Activated CD4-positive, alpha-beta T cell treated with anti-CD3 and anti-CD28 coated beads, Interleukin-2, amount 10 ng/mL, durations not matched to agents 24 days and 14 days (primary cell): ENCODE data around the gene RTP4. TPM values are rescaled to one million over a fixed set of nuclear protein-coding genes. Genes with fewer than 3 reads are reported as not detected.
A peak's percentile ranks its signal among the peaks of the same experiment; 100 is the strongest.

ENCODE experiments used
- DNase-seq: peaks from one replicate; pipeline ENCODE4 v3.0.0; 2022
- H3K27ac Mint-ChIP-seq: one replicate; pipeline ENCODE4 v1.8.0; 2022; ENCODE audit warnings: mild to moderate bottlenecking, mixed read lengths
- H3K27me3 Mint-ChIP-seq: one replicate; pipeline ENCODE4 v1.8.0; 2022; ENCODE audit warnings: mixed read lengths
- H3K36me3 Mint-ChIP-seq: one replicate; pipeline ENCODE4 v1.8.0; 2022; ENCODE audit warnings: low read depth, mild to moderate bottlenecking, mixed read lengths
- H3K4me1 Mint-ChIP-seq: one replicate; pipeline ENCODE4 v1.8.0; 2021; ENCODE audit warnings: mixed read lengths
- H3K4me3 Mint-ChIP-seq: one replicate; pipeline ENCODE4 v1.8.0; 2022; ENCODE audit warnings: mild to moderate bottlenecking, moderate library complexity, mixed read lengths
- H3K9me3 Mint-ChIP-seq: one replicate; pipeline ENCODE4 v1.8.0; 2021; ENCODE audit warnings: mixed read lengths
- intact Hi-C: fragments of 100-400 bp; cut with micrococcal nuclease; formaldehyde crosslinking; loops from one replicate; pipeline ENCODE4 v1.15.1; 2023
- total RNA-seq: library from RNA; stranded (reverse); gene quantifications from 2 replicates; pipeline ENCODE4 v1.2.3, GENCODE V29; 2022

Gene RTP4
- total RNA-seq = 3.0 and 3.4 TPM in 2 replicates

DNA sequence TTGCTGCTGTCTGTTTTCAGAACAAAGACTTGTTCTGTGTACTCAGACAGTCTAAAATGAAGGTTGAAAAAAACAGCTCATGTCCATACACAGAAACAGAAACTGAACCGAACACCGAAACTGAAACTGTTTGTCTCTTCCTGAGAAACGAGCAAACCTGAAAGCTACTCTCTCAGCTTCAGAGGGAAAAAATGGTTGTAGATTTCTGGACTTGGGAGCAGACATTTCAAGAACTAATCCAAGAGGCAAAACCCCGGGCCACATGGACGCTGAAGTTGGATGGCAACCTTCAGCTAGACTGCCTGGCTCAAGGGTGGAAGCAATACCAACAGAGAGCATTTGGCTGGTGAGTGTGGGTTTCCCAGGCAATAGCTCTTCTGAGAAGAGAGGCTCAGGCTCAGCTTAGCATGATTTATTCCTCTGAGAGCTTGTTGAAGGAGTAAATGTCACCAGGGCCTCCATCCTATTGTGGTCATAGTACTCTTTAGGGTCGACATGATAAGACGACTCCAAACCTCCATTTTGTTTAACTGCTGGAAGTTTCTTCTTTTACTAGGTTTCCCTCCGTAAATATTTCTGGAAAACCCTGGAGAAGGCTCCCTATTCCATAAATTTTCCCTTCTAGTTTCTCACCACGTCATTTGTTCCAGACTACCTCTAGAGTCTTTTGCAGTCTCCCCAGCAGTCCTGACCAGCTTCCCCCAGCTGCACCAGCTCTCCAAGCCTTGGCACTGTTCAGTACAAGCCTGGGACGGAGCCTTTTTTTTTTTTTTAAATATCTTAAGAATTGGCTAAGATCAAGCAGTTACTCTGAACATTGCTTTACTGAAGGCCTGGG lies at the start of gene RTP4:
RTP4 (plus strand) TSS at position 135 of the 838 bp plus-strand sequence; CDS start at position 192, 57 bp downstream.
- intact Hi-C loops = loop anchor here (2.0 to 5.0 kb wide), 2 partner anchors 1420 to 1764 kb away; no protein-coding TSS in a partner anchor
- peak; percentile 89 for DNase-seq
- H3K9me3 Mint-ChIP-seq = peaks cover 16% of the 10 kb centered on the region
- H3K4me1 Mint-ChIP-seq = peaks cover 31% of the 10 kb centered on the region
- no peaks in the 10 kb centered on the region for H3K27me3 Mint-ChIP-seq
- H3K27ac Mint-ChIP-seq = peak within 1 kb of the TSS; percentile 94
- H3K36me3 Mint-ChIP-seq = peaks cover 39% of the 10 kb centered on the region
- H3K4me3 Mint-ChIP-seq = peak within 1 kb of the TSS; percentile 90

- intact Hi-C loops = loop anchor here (1.0 kb wide), 4 partner anchors 99 to 395 kb away; no protein-coding TSS in a partner anchor
- H3K4me3 Mint-ChIP-seq = no peak overlapping the region
- no peak overlapping the region for H3K27ac Mint-ChIP-seq
- H3K27me3 Mint-ChIP-seq = peaks cover 24% of the 10 kb centered on the region
- no peaks in the 10 kb centered on the region for H3K9me3 Mint-ChIP-seq
- peak; percentile 79 for DNase-seq
- peaks cover 7% of the 10 kb centered on the region for H3K4me1 Mint-ChIP-seq
- no peaks in the 10 kb centered on the region for H3K36me3 Mint-ChIP-seq
Measured at GRCh38 chr3:187318819-187319616, 49.2 kb upstream of the RTP4 start.

DNA sequence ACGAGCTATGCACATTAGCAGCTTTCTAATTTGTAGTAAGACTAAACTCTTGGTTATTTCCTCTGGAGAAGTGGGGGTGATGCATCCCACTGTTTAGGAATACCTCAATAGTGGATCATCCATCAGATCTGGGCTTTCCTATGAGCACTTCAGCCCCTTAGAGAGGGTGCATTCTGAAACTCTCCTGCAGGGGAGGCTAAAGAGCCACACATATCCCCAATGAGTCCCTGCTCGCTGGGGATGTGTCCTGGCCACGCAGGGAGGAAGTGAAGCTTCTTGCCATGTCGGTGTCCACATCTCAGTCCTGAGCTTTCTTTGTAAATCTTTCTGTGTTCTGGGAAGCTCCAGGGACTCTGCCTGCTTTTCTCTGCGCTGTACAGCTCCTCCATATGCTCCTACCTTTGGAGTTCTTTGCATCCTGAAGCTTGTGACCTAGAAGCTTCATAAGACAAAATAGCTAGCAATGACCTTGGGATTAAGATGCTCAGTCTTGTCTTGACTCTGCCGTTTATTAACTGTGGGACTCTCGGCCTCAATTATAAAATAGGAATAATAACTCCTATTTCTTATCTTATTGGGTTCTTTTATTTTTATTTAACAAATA lies 48.4 kb upstream of the RTP4 start:
- DNase-seq = peak; percentile 90
- H3K9me3 Mint-ChIP-seq = no peaks in the 10 kb centered on the region
- H3K4me3 Mint-ChIP-seq = no peak overlapping the region
- intact Hi-C loops = loop anchor here (1.0 to 5.0 kb wide), 5 partner anchors 100 to 394 kb away; no protein-coding TSS in a partner anchor
- H3K27ac Mint-ChIP-seq = no peak overlapping the region
- H3K4me1 Mint-ChIP-seq = peaks cover 7% of the 10 kb centered on the region
- H3K36me3 Mint-ChIP-seq = no peaks in the 10 kb centered on the region
- peaks cover 22% of the 10 kb centered on the region for H3K27me3 Mint-ChIP-seq

- Mint-ChIP-seq H3K9me3 (no peaks in the 10 kb centered on the region), H3K36me3 (no peaks in the 10 kb centered on the region), H3K27ac (no peak overlapping the region), H3K4me3 (no peak overlapping the region), H3K27me3 (peaks cover 19% of the 10 kb centered on the region), H3K4me1 (peaks cover 7% of the 10 kb centered on the region)
- intact Hi-C loops = loop anchor here (5.0 kb wide), 1 partner anchor 116 kb away; no protein-coding TSS in a partner anchor
- peak; percentile 51 for DNase-seq
Measured at GRCh38 chr3:187321766-187322165, 46.4 kb upstream of the RTP4 start.

GRCh38 chr3:187322291-187322690 lies 45.9 kb upstream of the RTP4 start:
- Mint-ChIP-seq H3K27me3 (peaks cover 14% of the 10 kb centered on the region), H3K9me3 (no peaks in the 10 kb centered on the region), H3K27ac (no peak overlapping the region), H3K36me3 (no peaks in the 10 kb centered on the region), H3K4me1 (peaks cover 7% of the 10 kb centered on the region), H3K4me3 (no peak overlapping the region)
- peak; percentile 10 for DNase-seq
- intact Hi-C loops = loop anchor here (5.0 kb wide), 1 partner anchor 115 kb away; no protein-coding TSS in a partner anchor

DNA sequence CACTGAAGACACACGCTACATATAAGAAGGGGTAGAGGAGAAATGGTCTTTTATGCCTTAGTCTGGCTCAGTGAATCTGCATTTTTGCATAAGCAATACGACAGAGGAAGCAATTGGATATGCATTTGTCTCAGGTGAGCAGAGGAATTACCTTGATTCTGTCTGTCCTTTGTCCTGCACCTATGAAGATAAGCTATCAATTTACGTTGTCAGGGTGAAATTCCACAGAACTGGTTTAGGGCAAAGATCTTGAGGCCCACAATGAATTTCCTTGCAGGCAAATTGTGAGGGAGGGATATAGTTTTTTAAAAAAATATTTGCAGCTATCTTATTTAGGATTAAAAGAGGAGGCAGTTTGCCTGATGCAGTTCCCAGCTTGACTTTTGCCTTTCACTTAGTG lies 45.1 kb upstream of the RTP4 start:
- Mint-ChIP-seq H3K27ac (no peak overlapping the region), H3K4me1 (peaks cover 7% of the 10 kb centered on the region), H3K9me3 (no peaks in the 10 kb centered on the region), H3K4me3 (no peak overlapping the region), H3K27me3 (peaks cover 11% of the 10 kb centered on the region), H3K36me3 (no peaks in the 10 kb centered on the region)
- peak; percentile 26 for DNase-seq
- intact Hi-C loops = loop anchor here (5.0 kb wide), 1 partner anchor 114 kb away; no protein-coding TSS in a partner anchor

- no peaks in the 10 kb centered on the region for H3K36me3 Mint-ChIP-seq
- intact Hi-C loops = no loop called here
- DNase-seq = no peak
- no peak overlapping the region for H3K4me3 Mint-ChIP-seq
- H3K4me1 Mint-ChIP-seq = no peaks in the 10 kb centered on the region
- peaks cover 17% of the 10 kb centered on the region for H3K27me3 Mint-ChIP-seq
- H3K27ac Mint-ChIP-seq = no peak overlapping the region
- H3K9me3 Mint-ChIP-seq = no peaks in the 10 kb centered on the region
Measured at GRCh38 chr3:187325632-187326031, 42.6 kb upstream of the RTP4 start.

DNA sequence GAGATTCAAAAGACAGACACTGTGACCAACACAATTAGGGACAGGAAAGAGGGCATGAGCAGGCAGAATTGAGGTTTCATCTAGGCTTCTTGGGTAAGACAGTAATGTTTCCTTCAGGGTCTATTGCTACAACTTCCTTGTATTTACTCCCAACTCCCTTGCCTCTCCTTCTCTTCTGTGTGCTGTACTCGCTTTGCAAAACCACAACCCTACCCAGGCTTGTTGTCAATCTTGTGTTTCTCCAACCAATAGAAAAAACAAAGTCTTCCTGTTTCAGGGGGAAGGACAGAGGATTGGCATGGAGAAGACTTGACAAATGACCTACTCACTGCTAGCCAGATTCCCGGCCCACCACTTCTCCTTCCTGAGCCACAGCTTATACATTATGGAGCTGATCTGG lies 40.3 kb upstream of the RTP4 start:
- peaks cover 19% of the 10 kb centered on the region for H3K27me3 Mint-ChIP-seq
- intact Hi-C loops = no loop called here

DNA sequence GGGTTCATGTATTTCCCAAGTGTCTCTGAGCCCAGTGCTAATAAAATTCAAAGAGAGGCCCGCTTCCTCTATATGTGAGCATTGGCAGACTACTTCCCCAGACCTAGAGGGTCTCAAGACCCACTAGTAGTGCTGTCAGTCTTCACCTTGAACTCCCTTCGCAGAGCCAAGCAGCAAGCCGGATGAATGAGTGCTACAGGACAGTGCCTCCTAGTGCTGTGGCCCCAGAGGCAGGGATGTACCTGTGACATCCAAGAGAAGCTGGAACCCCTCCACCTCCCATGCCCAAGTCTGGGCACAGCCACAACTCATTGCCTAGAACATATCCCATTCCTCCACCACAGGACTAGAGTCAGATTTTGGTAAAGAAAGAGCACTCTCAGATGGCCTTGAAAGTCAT lies 39.5 kb upstream of the RTP4 start:
- no peaks in the 10 kb centered on the region for H3K36me3 Mint-ChIP-seq

More for the DNA sequence above, 40.3 kb upstream of the RTP4 start:
- no peak overlapping the region for H3K4me3 Mint-ChIP-seq
- H3K4me1 Mint-ChIP-seq = no peaks in the 10 kb centered on the region
- H3K36me3 Mint-ChIP-seq = no peaks in the 10 kb centered on the region
- no peaks in the 10 kb centered on the region for H3K9me3 Mint-ChIP-seq
- no peak overlapping the region for H3K27ac Mint-ChIP-seq
- peak; percentile 46 for DNase-seq

GRCh38 chr3:187334904-187335303 lies 33.3 kb upstream of the RTP4 start:
- H3K36me3 Mint-ChIP-seq = no peaks in the 10 kb centered on the region
- no peak overlapping the region for H3K4me3 Mint-ChIP-seq
- DNase-seq = peak; percentile 34
- no peaks in the 10 kb centered on the region for H3K4me1 Mint-ChIP-seq
- intact Hi-C loops = no loop called here
- no peaks in the 10 kb centered on the region for H3K9me3 Mint-ChIP-seq
- no peak overlapping the region for H3K27ac Mint-ChIP-seq
- peaks cover 11% of the 10 kb centered on the region for H3K27me3 Mint-ChIP-seq

More for the DNA sequence above, 39.5 kb upstream of the RTP4 start:
- H3K4me1 Mint-ChIP-seq = no peaks in the 10 kb centered on the region
- H3K9me3 Mint-ChIP-seq = no peaks in the 10 kb centered on the region
- no peak overlapping the region for H3K4me3 Mint-ChIP-seq
- peak; percentile 37 for DNase-seq
- peaks cover 16% of the 10 kb centered on the region for H3K27me3 Mint-ChIP-seq
- intact Hi-C loops = no loop called here
- no peak overlapping the region for H3K27ac Mint-ChIP-seq

DNA sequence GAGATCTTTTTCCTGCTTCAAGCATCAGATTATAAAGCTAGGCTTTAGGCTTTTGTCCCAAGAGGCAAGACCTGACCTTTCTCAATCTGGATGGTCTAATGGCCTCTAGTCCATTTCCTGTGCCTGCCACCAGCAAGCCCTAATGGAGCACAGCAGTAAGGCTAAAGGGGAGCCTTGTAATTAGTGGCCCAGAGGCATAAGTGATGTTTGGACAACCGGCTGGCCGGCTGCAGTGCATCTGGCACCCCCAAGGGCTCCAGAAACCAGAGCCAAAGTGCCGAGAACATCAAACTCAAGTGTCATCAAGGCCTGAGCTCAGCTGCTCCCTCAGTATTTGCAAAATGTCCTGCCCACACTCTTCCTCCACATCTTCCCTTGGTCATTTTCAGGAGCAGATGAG lies 31.9 kb upstream of the RTP4 start:
- Mint-ChIP-seq H3K4me3 (no peak overlapping the region), H3K4me1 (no peaks in the 10 kb centered on the region), H3K36me3 (no peaks in the 10 kb centered on the region), H3K27me3 (peaks cover 13% of the 10 kb centered on the region), H3K27ac (no peak overlapping the region), H3K9me3 (no peaks in the 10 kb centered on the region)
- intact Hi-C loops = no loop called here
- DNase-seq = no peak

DNA sequence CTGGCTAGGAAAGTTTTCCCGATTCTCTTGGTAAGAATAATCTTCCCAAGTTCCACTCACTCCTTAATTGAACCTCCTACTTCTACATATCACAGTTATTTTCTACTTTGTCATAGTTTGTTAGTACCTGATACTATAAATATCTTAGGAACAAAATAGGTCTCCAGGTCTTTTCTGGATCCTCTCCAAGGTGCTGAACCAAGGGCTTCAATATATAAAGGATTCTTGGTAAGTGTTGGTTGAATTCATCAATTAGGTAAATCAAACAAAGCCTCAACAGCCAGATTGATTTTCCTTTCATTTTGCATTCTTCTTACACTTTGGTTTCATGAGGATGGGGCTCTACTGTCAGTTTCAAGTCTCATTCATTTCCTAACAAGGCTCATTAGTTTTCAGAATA lies 27.6 kb upstream of the RTP4 start:
- Mint-ChIP-seq H3K27me3 (peaks cover 27% of the 10 kb centered on the region), H3K36me3 (no peaks in the 10 kb centered on the region)
- intact Hi-C loops = no loop called here

GRCh38 chr3:187342255-187342654 lies 25.9 kb upstream of the RTP4 start:
- Mint-ChIP-seq H3K27ac (no peak overlapping the region), H3K36me3 (no peaks in the 10 kb centered on the region), H3K27me3 (peaks cover 27% of the 10 kb centered on the region), H3K9me3 (no peaks in the 10 kb centered on the region), H3K4me3 (no peak overlapping the region), H3K4me1 (no peaks in the 10 kb centered on the region)
- intact Hi-C loops = no loop called here
- peak; percentile 23 for DNase-seq

More for the DNA sequence above, 27.6 kb upstream of the RTP4 start:
- Mint-ChIP-seq H3K9me3 (no peaks in the 10 kb centered on the region), H3K4me3 (no peak overlapping the region), H3K4me1 (no peaks in the 10 kb centered on the region), H3K27ac (no peak overlapping the region)
- DNase-seq = no peak
